Activated gamma-delta T cell treated with anti-CD3 and anti-CD28 coated beads, Interleukin-2, amount 50 U/mL, for 16 hours (primary cell): ENCODE results near the gene KCNQ5.

Experiments
- DNase-seq: peaks from one replicate; pipeline ENCODE4 v3.0.0-alpha.2; 2020; ENCODE audit warnings: low read depth

Gene KCNQ5

DNA sequence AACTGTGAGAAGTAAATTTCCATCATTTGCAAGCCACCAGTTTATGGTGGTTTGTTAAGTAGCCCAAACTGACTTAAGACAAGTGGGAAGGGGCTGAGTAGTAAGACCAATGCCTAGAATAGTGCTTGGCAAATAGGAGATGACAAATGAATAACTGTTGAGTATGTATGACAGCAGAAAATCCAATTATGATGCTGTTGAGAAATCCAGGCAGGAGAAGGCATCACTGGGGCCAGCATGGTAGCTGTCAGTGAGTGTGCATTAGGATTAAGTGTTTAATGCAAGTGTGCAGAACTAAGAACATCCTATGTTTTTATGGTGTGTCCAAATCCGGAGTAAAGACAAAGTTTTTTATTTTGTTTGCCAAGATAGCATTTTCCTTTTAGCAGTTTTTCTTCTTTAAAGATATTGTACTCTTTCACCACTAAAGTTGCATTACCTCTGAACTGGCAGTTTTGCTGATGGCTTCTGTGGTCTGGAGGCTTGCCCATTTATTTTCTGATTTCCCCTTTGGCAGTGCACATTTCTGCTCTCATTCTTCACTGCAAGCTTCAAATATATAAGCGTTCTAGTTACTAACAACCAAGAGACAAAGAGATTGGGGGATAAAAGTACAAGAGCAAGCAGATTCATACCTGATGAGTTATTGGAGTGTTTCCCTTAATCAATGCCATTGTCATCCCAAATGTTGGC is 289.7 kb downstream of the KCNQ5 start:
- no peak for DNase-seq

DNA sequence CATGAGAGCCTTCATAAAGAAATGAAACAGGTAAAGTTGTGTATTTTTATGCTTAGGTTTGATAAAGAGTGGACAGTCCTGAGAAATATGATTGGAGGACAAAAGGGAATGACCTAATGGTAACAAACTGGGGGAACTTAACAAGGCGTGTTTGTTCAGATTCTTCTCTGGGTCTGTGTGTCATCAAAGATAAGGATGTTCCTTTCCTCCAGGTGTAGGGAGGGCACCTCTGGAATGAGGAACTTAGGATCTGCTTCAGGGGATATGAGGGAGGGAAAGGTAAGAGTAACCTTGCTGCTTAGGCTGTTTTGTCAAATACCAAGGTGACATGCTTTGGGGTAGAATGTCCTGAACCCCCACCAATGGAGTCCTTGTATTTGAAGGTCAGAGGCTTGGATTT is 291.9 kb downstream of the KCNQ5 start:
- DNase-seq, result no peak

DNA sequence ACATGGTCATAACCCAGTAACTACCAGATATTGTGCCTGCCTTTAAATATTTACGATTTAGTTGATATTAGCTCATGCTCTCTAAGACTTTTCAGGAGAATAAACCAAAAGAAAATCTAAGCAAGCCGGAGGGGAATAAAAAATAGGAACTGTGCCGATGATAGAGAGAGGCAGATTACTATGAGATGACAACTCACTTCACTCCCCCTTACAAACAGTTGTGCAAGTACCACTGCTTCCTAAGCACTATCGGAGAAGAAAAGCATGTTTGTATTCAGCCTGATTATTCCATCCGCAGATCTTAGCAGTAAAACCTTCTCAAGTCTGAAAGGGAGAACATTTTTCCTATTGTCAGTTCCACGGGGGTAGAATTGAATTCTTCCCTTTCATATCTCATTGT is 294.4 kb downstream of the KCNQ5 start:
- DNase-seq, result no peak

DNA sequence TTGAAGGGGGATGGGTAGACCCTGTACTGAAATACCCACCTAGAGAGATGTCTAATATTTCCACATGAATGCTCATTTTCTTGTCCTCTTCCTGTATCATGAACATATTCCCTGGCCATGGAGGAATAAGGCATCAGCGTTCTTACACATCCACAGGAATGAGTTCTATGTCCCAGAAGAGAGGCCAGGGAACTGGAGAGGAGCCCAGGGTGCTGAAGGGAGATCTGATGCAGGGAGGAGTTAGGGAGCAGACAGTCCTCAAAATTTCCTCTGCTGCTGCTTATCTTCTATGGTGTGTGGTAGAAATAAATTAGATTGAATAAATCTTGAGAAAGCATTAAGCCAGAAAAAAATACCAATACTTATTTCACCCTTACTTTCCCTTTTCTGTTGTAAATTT is 295.0 kb downstream of the KCNQ5 start:
- no peak for DNase-seq

DNA sequence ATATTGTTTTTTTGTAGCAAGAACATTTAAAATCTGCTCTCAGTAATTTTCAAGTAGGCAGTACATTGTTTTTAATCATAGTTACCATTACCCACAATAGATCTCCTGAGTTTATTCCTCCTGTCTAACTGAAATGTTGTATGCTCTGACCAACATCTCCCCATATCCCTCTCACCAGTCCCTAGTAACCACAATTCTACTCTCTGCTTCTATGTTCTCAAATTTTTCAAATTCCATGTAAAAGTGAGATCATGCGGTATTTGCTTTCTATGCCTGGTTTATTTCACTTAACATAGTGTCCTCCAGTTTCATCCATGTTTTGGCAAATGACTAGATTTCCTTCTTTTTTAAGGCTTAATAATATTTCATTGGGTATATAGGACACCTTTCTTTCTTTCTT is 300.5 kb downstream of the KCNQ5 start:
- no peak for DNase-seq

DNA sequence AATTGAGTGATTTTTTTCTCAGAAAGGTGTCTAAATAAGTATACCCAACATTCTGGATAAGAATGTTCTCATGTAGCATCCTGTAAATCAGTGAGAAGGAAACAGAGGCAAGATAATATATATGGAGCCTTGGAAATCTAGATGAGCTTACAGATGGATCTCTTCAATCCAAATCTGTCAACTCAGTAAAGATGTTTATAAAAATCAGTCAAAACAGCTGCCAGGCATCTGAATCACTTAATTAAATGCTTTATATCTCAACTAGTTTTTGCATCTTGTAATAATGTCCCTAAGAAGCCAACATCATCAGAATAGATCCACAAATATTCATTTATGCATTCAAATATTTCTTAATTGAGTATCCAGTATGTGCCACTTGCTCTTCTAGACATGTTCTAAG is 303.3 kb downstream of the KCNQ5 start:
- DNase-seq, result no peak

DNA sequence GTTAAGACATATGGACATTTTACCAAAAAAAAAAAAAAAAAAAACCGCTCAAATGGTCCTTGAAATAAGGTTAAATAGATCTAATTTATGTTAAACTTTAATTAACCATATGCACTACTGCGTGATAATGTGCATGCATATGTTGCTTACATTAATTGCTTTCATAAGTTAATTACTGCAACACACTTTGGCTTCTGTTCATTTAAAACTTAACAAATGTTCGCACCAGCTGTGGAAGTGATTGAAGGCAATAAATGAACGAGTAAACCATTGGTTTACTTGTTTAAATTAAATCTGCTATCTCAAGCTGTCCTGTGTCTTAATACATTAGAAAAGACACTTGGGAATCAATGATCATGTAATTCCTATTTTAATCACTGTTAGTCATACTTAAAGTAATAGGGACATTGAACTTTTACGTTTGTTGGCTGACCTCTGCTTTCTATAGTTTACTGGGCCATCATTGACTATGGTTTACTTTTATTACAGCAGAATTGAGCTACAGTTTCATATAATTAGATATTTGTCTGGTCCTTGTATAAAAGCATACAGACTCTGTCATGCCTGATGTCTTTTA is 308.8 kb downstream of the KCNQ5 start:
- no peak for DNase-seq

DNA sequence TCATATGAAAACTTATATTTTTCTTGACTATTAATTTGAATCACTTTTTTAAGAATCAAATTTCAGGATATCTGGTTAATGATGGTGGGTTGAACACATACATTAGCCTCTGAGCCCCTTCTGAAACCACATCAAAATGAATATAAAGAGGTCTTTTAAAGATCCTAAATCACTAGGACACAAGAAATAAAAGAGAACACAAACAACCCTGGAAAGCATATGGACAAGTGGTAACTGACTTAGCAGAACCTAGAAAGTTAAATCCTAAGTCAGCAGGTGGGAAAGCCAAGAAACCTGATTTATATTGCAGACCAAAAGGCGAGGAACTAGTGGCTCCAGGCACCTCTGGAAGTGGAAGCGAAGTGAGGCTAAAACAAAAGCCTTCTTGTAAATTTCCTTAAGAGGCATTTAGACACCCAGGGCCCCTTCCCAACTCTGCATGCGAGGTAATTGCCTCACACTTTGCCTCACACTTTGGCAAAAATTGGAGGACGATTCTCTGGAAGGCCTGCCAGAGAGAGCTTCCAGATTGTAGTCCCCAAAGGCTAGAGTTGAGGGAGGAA is 309.5 kb downstream of the KCNQ5 start:
- DNase-seq, result no peak

DNA sequence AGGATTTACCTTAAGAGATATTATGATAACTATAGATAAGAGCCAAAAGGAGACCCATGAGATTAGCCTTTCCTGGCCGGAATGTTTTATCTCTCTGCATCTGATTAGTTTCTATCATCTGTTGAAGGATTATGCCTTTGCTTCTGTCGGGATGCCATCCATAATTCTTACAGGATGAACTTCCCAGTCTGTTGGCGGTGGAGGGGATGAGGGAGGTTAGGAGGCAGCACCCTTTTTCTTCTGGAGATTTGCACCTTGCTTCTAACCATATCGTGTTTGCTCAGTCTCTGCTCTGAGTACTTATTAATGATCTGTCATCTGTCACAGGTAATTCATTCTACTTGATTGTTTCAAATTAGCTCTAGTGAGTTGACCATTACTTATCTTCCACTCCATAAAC is 311.4 kb downstream of the KCNQ5 start:
- no peak for DNase-seq

DNA sequence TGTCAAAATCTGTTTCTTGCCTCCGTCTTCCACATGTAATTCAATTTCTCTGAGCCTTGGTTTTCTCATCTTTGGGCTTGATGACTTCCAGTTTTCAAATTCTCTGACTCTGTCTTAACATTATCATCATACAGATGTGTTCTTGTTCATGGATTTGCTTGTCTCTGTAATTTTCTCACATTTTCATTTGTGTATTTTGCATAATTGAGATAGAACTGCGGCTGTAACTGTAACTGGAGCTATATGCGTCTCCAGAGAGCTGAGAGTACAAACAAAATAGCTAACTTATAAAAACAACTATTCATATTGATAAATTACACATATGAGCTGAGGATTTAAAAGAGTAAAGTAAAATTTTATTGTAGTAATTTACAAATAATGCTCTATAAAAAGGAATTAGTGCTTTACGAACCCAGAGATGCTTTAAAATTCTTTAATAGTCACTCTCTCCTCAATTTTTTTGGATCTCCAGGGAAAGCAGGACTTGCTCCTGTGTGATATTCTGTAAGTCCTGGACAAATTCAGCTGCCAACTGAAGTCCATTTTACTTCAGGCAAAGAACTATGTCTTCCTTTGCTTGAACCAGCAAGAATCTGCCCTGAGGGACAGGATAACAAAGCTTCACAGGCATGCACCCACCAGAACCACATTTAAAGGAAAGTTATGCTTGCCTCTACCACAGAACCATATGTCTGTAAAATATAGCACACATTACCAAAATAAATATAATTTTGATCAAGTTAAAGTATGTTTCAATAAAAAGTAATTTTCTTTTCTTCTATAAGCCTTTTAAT is 315.1 kb downstream of the KCNQ5 start:
- no peak for DNase-seq

DNA sequence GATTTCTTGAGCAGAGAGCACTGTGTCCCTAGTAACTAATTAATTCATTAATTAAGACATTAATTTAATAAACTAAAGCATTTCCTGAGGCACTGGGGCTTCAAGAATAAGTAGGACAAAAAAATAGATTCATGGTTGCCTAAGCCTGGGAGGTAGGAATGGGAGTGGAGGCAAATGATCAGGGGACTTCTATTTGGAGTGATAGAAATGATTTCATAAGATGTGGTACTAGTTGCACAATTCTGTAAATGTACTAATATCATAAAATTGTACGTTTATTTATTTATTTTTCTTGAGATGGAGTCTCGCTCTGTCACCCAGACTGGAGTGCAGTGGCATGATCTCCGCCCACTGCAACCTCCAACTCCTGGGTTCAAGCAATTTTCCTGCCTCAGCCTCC is 316.2 kb downstream of the KCNQ5 start:
- DNase-seq, result no peak

DNA sequence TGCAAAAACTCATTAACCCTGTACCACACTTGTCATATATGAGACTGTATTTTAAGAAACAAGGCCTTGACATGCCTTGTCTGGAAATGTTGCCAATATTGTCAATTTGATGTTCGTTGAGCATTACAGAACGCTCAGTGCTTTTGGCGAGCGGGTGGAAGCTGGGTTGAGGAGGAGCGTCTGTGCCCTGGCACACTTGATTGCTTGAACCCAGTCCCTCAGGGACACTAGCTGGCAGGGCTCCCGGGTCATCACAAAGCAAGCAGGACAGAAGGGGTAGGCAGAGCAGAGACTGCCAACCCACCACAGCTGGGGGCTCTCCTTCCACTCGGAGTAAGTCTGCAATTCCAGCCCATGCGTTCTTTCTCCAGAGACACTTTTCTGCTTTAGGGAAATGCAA is 317.1 kb downstream of the KCNQ5 start:
- DNase-seq, result no peak

DNA sequence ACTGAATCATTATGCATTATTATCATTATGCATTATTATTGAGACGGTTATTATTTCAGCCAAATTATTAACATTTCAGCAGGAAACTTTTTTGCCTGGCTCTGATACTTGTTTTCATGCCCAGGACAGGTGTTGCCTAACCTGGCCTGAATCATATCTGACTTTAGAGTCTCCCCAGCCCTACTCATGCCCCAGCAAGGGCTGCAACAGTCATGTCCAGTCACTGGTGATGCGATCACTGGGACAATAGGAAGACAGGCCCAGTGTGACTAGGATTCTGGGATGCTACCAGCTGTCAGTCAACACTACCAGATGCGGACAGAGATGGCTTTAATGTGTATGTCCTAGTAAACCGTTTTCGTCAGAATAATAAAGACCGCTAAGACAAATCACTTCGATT is 318.4 kb downstream of the KCNQ5 start:
- no peak for DNase-seq

DNA sequence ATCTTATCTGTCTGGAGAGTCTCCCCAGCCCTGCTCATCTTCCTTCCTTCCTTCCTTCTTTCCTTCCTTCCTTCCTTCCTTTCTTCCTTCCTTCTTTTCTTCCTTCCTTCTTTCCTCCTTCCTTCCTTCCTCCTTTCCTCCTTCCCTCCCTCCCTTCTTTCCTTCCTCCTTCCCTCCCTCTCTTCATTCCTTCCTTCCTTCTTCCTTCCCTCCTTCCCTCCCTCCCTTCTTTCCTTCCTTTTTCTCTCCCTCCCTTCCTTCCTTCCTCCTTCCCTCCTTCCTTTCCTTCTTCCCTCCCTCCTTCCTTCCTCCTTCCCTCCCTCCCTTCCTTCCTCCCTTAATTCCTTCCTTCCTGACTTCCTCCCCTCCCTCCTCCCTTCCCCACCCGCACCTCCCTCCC is 319.4 kb downstream of the KCNQ5 start:
- DNase-seq, result no peak

DNA sequence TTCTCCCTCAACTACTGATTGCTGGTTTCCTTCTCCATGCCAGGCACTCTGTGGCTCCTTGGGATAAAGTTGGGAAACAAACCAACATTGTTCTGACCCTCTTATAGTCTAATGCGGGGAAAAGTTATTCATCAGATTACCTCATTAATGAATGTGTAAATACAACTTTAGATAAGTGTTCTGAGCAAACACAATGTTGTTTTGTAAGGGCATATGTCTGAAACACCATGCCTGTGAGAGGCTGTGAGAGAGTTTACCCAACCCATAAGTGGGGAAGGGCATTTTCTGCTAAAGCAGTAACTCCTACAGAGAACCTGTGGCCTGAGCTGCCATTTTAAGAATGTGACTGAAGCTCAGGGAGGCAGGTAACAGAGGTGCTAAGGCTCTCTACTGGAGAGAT is 319.9 kb downstream of the KCNQ5 start:
- no peak for DNase-seq

DNA sequence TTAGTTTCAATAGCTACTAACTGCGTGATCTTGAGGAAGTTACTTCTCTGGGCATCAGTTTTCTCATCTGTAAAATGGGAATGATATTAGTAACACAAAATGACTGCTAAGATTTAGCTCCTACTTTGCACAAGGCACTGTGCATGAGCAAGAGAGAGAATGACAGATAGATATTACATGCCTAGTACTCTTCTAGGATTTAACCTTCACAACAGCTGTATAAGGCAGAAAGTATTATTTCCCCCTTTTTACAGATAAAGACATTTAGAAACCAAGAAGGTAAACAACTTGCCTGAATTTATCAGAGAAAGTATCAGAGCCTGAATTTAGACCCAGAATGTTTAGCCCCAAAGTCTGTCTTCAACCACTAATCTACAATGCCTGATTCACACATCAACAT is 321.8 kb downstream of the KCNQ5 start:
- DNase-seq, result no peak

DNA sequence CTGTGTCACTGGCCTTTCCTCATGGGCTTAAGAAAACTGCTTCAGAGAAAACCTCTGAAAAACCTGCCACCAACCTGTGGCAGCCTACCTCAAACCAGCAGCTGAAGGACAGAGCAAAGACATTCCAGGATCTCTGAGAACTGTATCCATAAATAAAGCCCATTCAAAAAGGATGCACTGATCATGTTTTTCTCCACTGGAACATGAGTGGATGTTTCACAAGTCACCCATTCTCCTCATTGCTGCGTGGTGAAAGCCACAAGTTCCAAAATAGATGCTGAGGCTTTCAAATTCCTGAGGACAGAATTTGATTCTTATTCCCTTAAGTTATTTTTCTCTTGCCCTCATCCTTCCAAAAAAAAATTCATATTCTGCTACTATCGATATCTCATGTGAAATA is 322.8 kb downstream of the KCNQ5 start:
- no peak for DNase-seq

DNA sequence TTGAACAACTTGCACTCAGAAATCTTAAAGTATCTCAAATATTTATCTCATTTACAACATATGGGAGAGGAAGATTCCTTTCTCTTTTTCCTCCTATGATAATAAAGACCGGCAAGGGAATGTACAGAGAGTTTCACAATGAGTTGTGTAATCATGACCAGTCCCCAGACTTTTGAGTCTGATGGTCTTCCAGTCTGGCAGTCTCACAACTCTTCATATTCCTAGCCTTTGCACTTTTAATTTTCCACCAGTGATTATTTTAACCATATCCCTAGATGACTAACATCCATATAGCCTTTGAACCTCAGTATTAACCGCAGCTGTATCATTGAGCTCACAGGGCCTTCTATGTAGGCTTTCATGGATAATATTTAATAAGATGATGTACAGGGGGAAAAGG is 324.9 kb downstream of the KCNQ5 start:
- no peak for DNase-seq

DNA sequence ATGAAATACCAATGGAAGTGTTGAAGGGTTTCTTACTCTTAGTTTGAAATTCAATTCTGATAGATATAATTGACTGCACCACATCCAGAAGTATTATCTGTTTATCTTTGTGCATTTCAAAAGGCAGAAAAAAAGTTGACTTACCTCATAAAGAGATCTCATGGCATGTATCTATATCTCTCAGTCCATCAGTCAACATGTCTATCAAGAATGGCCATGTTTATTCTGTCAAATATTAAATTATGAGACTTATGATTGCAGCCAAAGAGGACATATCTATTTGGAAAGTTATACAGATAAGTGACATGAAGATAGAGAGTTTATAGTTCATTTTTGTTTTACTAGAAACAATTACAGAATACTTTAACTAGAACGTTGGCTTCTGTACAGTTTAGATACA is 325.7 kb downstream of the KCNQ5 start:
- no peak for DNase-seq

DNA sequence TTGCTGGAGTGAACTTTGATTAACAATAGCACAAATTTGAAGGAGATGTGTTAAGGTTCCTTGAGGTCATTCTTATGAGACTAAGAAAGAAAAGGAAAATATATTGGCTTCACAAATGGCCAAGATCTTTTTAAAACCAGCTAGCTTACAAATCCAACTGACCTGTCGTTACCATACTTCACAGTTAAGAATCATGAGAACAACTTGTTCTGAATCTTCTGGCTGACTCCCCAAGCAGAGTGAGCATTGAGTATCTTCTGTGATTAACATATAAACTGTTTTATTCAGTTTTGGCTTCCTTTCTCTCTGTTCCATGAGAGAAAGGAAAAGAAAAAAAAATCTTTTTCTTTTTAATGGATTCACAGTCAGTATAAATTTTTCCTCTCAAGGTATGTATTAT is 326.3 kb downstream of the KCNQ5 start:
- no peak for DNase-seq

DNA sequence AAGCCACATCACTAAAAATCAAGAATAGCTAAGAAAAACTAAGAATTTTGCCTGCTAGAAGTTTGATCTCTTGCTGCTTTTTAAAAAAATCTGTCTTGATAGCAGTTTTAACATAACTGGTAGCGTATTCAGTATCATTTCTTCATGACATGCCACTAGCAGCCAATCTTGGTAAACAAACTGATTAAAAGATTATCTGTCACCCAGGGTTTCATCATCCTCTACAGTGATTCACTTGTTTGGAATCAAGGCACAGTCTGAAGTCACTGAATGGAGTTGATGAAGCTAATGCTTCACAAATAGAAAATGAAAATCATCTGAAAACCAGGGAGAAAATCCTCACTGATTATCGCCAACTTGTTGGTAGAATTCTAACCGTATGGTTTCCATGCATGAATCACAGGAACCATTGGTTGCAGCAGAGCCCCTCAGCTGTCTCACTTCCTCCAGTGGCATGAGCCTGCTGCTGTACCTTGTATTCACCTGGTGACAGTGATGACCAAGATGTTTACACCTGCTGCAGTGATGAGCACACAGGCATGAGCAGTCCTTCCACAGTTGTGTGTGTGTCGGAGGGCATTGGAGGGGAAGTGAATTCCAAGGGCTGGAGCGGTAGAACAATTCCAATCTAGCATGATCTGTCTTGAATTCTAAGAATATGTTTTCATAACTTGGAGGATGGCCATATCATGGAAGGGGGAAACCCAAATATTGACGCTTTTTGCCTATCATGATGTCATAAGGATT is 328.4 kb downstream of the KCNQ5 start:
- DNase-seq, result no peak

DNA sequence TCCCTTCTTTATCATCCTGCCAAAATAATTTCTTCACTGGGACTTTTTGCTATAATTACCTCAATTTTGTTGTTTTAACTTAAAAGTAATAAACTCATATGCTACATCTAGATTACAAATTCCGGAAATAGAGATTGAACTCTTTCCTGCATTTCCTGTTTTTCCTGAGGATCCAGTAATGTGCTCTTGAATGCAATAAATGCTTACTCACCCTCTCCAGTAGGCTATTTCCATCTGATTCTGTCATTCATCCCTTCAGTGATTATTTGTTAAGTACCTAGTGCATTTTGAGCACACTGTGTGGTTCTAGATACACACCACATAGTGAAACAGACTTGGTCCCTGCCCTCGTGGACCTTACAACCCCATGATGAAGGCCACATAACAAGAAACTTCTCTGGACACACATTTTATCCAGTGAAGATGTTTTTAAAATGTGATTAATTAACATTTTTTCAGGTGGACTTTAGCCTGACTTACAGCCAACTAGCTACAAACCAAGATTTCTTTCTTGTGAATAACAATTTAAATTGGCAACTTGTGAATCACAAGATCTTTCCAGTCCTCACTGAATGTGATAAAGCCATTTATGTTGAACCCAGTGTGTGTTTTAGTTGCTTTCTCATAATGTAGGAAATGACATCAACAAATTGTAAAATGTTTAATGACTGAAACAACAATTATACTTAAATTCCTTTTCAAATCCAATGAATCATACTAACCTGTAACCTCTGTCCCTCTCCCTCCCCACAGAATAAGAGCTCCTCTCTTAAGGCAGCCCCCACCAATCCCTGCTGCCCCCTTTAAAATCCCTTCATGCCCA is 331.2 kb downstream of the KCNQ5 start:
- DNase-seq, result no peak
